Omental fat pad (tissue), 4 donors: ENCODE results near the gene MZF1. TPM values are rescaled to one million over a fixed set of nuclear protein-coding genes. Genes with fewer than 3 reads are reported as not detected.

ENCODE experiments used
- ATAC-seq: fragments of 150-250 bp; one replicate; pipeline ENCODE4 v1.9.1; 2016; ENCODE audit warnings: mild to moderate bottlenecking, moderate library complexity; ENCODE audit not compliant: low FRiP score
- DNase-seq: peaks from one replicate; pipeline ENCODE4 v3.0.0-alpha.2; 2019; ENCODE audit warnings: low spot score
- CTCF ChIP-seq, 3 donors: fragments of 450-650 bp; IDR thresholded peaks; one replicate each; pipeline ENCODE4 v1.5.1; 2016 to 2017; ENCODE audit warnings: antibody characterized with exemption in 3 of 3, mild to moderate bottlenecking in 3 of 3, moderate library complexity in 2 of 3
- total RNA-seq, 4 donors: library from RNA; depleted of rRNA; stranded (reverse); fragments of >200 nt; gene quantifications; one replicate each; pipeline ENCODE4 v1.1.0, GENCODE V29; 2016

Gene MZF1
- total RNA-seq, 4 donors from 2014 or later: 15.8 to 32.5 (median 22.1) TPM

GRCh38 chr19:58538257-58539168 is 34.6 kb downstream of the MZF1 start:
- no peak for DNase-seq
- ATAC-seq: peak; percentile 70
- TF ChIP-seq CTCF (IDR thresholded peaks at IDR 0.05): no peak

GRCh38 chr19:58536852-58537798 is 36.0 kb downstream of the MZF1 start:
- no peak for TF ChIP-seq CTCF (IDR thresholded peaks at IDR 0.05)
- DNase-seq (no peak), ATAC-seq (no peak)

DNA sequence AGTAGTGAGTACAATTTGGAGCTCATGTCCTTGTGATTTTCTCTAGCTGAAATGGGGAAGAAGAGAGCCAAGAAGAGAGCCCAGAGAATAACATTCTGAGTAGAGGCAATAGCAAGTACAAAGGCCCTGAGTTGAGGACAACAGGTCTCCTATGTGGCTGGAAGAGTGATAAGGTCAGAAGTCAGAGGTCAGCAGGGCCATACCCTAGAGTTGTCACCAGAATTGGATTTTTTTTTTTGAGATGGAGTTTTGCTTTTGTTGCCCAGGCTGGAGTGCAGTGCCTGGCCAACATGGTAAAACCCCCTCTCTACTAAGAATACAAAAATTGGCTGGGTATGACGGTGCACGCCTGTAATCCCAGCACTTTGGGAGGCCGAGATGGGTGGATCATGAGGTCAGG is 37.3 kb downstream of the MZF1 start:
- ATAC-seq: no peak

GRCh38 chr19:58531034-58531840 is 41.9 kb downstream of the MZF1 start:
- no peak for TF ChIP-seq CTCF (IDR thresholded peaks at IDR 0.05)
- DNase-seq (no peak), ATAC-seq (no peak)

More for the DNA sequence above, 37.3 kb downstream of the MZF1 start:
- no peak for TF ChIP-seq CTCF (IDR thresholded peaks at IDR 0.05)
- no peak for DNase-seq

GRCh38 chr19:58529405-58529804 is 43.7 kb downstream of the MZF1 start:
- no peak for DNase-seq

More at GRCh38 chr19:58529405-58529804, 43.7 kb downstream of the MZF1 start:
- no peak for ATAC-seq
- no peak for TF ChIP-seq CTCF (IDR thresholded peaks at IDR 0.05)
